Endothelial cell of umbilical vein (primary cell): Measurements from ENCODE around the gene CYGB. TPM values are rescaled to one million over a fixed set of nuclear protein-coding genes. Genes with fewer than 3 reads are reported as not detected.
"Not testable (repeated sequence)": the region's sequence is repeated elsewhere in the genome, so short reads cannot be mapped to it uniquely, and the experiment has no call there.

Experiments
- BruUV-seq: library from RNA; stranded (reverse); fragments of 400-500 nt; replicated peaks from 2 replicates; lab custom pipeline; 2021; lab: Mats Ljungman, UMichigan
- CTCF ChIA-PET: fragments of 300-600, 350-600 bp; sonication (Branson Sonifier 250); formaldehyde crosslinking; loops from one replicate; lab custom pipeline; 2021; ENCODE audit warnings: antibody characterized with exemption, inconsistent platforms; lab: Charles Lee
- POLR2A ChIA-PET: fragments of 300-600, 350-600 bp; sonication (Branson Sonifier 250); formaldehyde crosslinking; loops from one replicate; lab custom pipeline; 2021; ENCODE audit warnings: antibody characterized with exemption, inconsistent platforms; lab: Charles Lee
- DNase-seq: peaks from one replicate; pipeline ENCODE4 v3.0.0-alpha.2; 2011; ENCODE audit warnings: low read depth, low spot score
- FAIRE-seq: peaks from 2 replicates; lab custom pipeline; 2011; peaks lifted over from hg19 to GRCh38; lab: Jason Lieb, UNC
- H2AFZ ChIP-seq: 2 replicates; pipeline ENCODE4 v1.6.0; 2012; ENCODE audit warnings: low read depth, low read length, control low read depth, inconsistent platforms
- H3K27ac ChIP-seq: 2 replicates; pipeline ENCODE4 v1.5.1; 2011; ENCODE audit warnings: low read depth, mild to moderate bottlenecking, control low read depth, low read length, moderate library complexity; ENCODE audit not compliant: insufficient read depth
- H3K27me3 ChIP-seq, 2 experiments: 2 replicates each; pipeline versions ENCODE4 v1.6.0 to v1.6.1; 2011; ENCODE audit warnings: low read length in 2 of 2, mixed read lengths in 1 of 2; ENCODE audit not compliant: control insufficient read depth in 2 of 2, insufficient read depth in 2 of 2
- H3K36me3 ChIP-seq, 2 experiments: 2 replicates in 1 of 2; 3 replicates in 1 of 2; pipeline ENCODE4 v1.5.1; 2011; ENCODE audit warnings: low read length in 2 of 2, mild to moderate bottlenecking in 1 of 2, moderate library complexity in 1 of 2; ENCODE audit not compliant: control insufficient read depth in 2 of 2, insufficient read depth in 2 of 2; ENCODE audit errors: extremely low read depth in 1 of 2
- H3K4me1 ChIP-seq: 3 replicates; pipeline ENCODE4 v1.5.1; 2011; ENCODE audit warnings: mild to moderate bottlenecking, low read length; ENCODE audit not compliant: control insufficient read depth, insufficient read depth; ENCODE audit errors: extremely low read depth
- H3K4me2 ChIP-seq: 2 replicates; pipeline ENCODE4 v1.6.1; 2011; ENCODE audit warnings: low read length, control low read depth, mixed read lengths; ENCODE audit not compliant: insufficient read depth
- H3K4me3 ChIP-seq, 3 experiments: fragments of 200-600 bp in 1 of 3; sonication (generic), shearing (Covaris generic) in 1 of 3; replicated peaks in 1 of 3; 2 replicates each; pipeline ENCODE4 v1.5.1; 2011 to 2016; ENCODE audit warnings: control low read depth in 3 of 3, low read length in 3 of 3, mild to moderate bottlenecking in 2 of 3, inconsistent platforms in 1 of 3, low read depth in 1 of 3, moderate library complexity in 1 of 3; ENCODE audit not compliant: insufficient read depth in 1 of 3
- H3K79me2 ChIP-seq: 2 replicates; pipeline ENCODE4 v1.6.0; 2012; ENCODE audit warnings: low read length, inconsistent platforms; ENCODE audit not compliant: control insufficient read depth, insufficient read depth
- H3K9ac ChIP-seq: replicated peaks from 2 replicates; pipeline ENCODE3; 2011; ENCODE audit warnings: low read length, control low read depth; ENCODE audit not compliant: insufficient read depth; ENCODE audit errors: extremely low read depth
- H3K9me1 ChIP-seq: replicated peaks from 3 replicates; pipeline ENCODE4 v1.6.0; 2011; ENCODE audit warnings: mild to moderate bottlenecking, low read length; ENCODE audit not compliant: control insufficient read depth, insufficient read depth; ENCODE audit errors: extremely low read depth
- H3K9me3 ChIP-seq: replicated peaks from 2 replicates; pipeline ENCODE4 v1.5.1; 2012; ENCODE audit warnings: low read length, inconsistent platforms; ENCODE audit not compliant: control insufficient read depth, insufficient read depth
- H4K20me1 ChIP-seq: replicated peaks from 2 replicates; pipeline ENCODE3; 2011; ENCODE audit warnings: mild to moderate bottlenecking, low read length; ENCODE audit not compliant: control insufficient read depth, insufficient read depth; ENCODE audit errors: extremely low read depth
- GATA2 ChIP-seq: IDR thresholded peaks from 2 replicates; pipeline ENCODE4 v1.7.0; 2011; ENCODE audit warnings: low read depth, mild to moderate bottlenecking, moderate library complexity, mixed read lengths, low read length; ENCODE audit not compliant: insufficient read length, insufficient read depth
- dilution Hi-C: fragments of 300-500 bp; cut with MboI; formaldehyde crosslinking; loops from one replicate; pipeline ENCODE4 v1.15.0; 2019; ENCODE audit warnings: low sequenced_read_pairs; ENCODE audit not compliant: extremely low pct_ligation_motif_present
- intact Hi-C: fragments of 100-400 bp; cut with micrococcal nuclease; formaldehyde crosslinking; loops from one replicate; pipeline ENCODE4 v1.10.0; 2022
- polyA plus RNA-seq, 4 experiments: library from polyadenylated mRNA; depleted of rRNA in 3 of 4; stranded (reverse) in 3 of 4; unstranded in 1 of 4; fragments of >200 nt; gene quantifications; 2 replicates each; pipeline versions ENCODE4 v1.2.1 to v1.2.3, GENCODE V29; 2011 to 2012; ENCODE audit warnings: missing spikeins in 1 of 4
- total RNA-seq: library from RNA; stranded (reverse); gene quantifications from 2 replicates; pipeline ENCODE4 v1.2.3, GENCODE V29; 2021
- TF ChIP-seq, protein P1 (sequence below), 2 donors: IDR thresholded peaks; 1 replicate in 1 of 2; 2 replicates in 1 of 2; pipeline ENCODE4 v1.5.1; 2011; ENCODE audit warnings: low read length in 2 of 2, mild to moderate bottlenecking in 2 of 2, moderate library complexity in 2 of 2, control low read depth in 1 of 2, inconsistent platforms in 1 of 2, low read depth in 1 of 2; ENCODE audit not compliant: insufficient read depth in 1 of 2; ENCODE audit errors: extremely low read depth in 1 of 2

The CYGB gene
- total and polyA plus RNA-seq, 2 donors (not counting 3 experiments of a cell fraction or from before 2014, with no cell fraction given): 0.22 to 0.91 TPM

DNA sequence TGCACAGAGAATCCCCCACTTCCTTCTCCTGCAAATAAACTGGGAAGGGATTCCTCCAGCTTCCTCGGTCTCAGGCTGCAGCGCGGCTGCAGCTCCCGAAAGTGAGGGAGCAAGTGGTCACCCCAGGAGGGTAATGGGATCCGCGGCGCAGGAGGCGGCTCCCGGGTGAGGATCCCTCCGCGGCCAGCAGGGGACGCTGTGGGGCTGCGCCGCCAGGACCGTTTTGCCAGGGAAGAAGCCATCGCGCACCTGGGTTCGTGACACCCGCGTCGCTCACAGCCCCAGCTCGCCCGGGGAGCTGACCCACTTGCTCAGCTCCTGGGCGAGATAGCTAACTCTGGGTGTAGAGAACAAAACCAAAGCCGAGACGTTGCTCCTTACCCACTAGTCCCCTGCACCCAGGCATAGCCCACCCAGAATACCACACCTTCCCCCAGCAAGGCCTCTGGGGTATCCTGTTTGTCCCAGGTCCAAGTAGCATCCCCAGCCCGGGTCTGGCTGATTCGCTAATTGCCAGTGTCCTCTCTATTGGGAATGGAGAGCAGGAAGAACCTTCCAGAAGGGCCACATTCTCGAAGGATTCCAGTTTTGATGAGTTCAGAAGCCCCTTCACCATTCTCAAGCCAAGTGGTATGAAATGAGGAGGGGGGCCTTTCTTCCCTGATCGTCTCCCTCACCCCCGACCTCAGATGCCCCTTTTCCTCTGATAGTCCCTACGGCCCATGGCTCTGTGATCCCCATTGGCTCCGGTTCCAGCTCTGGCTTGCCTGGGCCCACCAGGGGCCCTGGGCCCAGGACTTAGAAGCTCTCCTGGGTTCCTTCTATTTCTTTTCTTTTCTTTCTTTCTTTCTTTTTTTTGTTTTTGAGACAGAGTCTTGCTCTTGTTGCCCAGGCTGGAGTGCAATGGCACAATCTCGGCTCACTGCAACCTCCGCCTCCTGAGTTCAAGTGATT lies 14.1 kb downstream of the CYGB start:
- CTCF ChIA-PET: interaction anchor here (0.6 to 5.9 kb wide), 26 partner anchors 9 to 669 kb away, joined by 3 to 112 read pairs (median 8); partner anchors contain the start of genes CYGB, JMJD6, METTL23 and MXRA7
- Histone ChIP-seq H3K79me2 (no peaks in the 10 kb centered on the region), H3K27ac (no peak overlapping the region), H3K4me1 (peaks cover 10% of the 10 kb centered on the region), H3K4me2 (no peak overlapping the region), H3K9me1 (no peaks in the 10 kb centered on the region), H3K4me3 (no peak overlapping the region), H4K20me1 (no peaks in the 10 kb centered on the region), H3K9me3 (no peaks in the 10 kb centered on the region), H2AFZ (peak overlapping the region; percentile 78), H3K27me3 (no peaks in the 10 kb centered on the region), H3K36me3 (no peaks in the 10 kb centered on the region), H3K9ac (no peak overlapping the region)
- POLR2A ChIA-PET: no interaction called here
- TF ChIP-seq, protein P1, sequence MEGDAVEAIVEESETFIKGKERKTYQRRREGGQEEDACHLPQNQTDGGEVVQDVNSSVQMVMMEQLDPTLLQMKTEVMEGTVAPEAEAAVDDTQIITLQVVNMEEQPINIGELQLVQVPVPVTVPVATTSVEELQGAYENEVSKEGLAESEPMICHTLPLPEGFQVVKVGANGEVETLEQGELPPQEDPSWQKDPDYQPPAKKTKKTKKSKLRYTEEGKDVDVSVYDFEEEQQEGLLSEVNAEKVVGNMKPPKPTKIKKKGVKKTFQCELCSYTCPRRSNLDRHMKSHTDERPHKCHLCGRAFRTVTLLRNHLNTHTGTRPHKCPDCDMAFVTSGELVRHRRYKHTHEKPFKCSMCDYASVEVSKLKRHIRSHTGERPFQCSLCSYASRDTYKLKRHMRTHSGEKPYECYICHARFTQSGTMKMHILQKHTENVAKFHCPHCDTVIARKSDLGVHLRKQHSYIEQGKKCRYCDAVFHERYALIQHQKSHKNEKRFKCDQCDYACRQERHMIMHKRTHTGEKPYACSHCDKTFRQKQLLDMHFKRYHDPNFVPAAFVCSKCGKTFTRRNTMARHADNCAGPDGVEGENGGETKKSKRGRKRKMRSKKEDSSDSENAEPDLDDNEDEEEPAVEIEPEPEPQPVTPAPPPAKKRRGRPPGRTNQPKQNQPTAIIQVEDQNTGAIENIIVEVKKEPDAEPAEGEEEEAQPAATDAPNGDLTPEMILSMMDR (IDR thresholded peaks at IDR 0.05; ENCODE audit: extremely low read depth in 1 of 2, insufficient read depth in 1 of 2, low read depth in 1 of 2, low read length in 2 of 2): peak; percentile 99 to 100
- TF ChIP-seq GATA2: no peak
- peak; percentile 60 for DNase-seq
- peak; percentile 77 for FAIRE-seq
- BruUV-seq: no TSS peak
- dilution Hi-C loops (no loop called here), intact Hi-C loops (loop anchor here (1.0 to 10.0 kb wide), 6 partner anchors 24 to 191 kb away; partner anchors contain the start of gene MXRA7)

GRCh38 chr17:76521683-76522082 lies 15.8 kb downstream of the CYGB start:
- H3K79me2 ChIP-seq, POLR2A ChIA-PET, H3K4me2 ChIP-seq, H3K4me1 ChIP-seq, H3K9me1 ChIP-seq, BruUV-seq, H3K27me3 ChIP-seq, H3K9me3 ChIP-seq, H3K27ac ChIP-seq, H3K9ac ChIP-seq, H3K36me3 ChIP-seq, DNase-seq, dilution Hi-C loops, H2AFZ ChIP-seq, H4K20me1 ChIP-seq, H3K4me3 ChIP-seq, FAIRE-seq: not testable (repeated sequence)
- CTCF ChIA-PET: interaction anchor here (1.5 to 5.9 kb wide), 5 partner anchors 23 to 160 kb away, joined by 8 to 112 read pairs (median 35); no protein-coding TSS in a partner anchor
- intact Hi-C loops: loop anchor here (10.0 kb wide), 1 partner anchor 193 kb away; the partner anchor contains the start of gene MXRA7
